ENCODE measurements around the gene CDAN1.

The CDAN1 gene

DNA sequence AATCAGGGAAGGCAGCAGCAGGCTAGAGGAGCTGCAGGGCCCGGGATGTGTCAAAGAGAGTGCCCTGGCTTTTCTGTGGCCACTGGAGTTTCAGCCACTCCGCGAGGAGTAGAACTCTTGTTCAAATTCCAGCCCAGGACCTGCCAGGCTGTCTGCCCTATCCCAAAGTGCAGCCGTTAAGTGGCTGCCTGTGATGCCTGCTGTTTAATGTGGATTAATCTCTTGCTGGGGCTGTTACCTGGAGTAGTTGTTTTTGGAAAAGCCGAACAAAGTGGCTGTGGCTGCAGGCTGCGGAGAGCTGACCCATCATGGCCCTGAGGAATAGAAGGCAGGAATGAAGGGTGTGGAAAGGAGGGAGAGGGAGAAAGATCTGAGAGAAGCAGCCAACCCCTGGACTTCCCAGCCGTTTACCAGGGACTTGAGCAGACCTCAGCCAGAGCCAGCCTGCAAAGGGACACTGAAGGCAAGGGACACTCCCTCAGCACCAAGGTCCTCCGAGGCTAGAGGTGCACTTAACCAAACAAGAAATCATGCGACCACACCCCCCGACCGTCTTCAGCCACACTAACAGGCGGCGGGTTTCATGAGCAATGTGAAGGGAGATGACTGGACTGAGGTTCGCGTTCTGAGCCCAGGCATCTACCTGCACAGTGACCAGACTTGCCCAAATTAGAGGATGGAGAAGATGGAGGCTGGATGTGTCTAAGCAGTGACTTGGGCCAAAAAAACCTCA lies 4.7 kb downstream of the CDAN1 start:
- no peak for DNase-seq

DNA sequence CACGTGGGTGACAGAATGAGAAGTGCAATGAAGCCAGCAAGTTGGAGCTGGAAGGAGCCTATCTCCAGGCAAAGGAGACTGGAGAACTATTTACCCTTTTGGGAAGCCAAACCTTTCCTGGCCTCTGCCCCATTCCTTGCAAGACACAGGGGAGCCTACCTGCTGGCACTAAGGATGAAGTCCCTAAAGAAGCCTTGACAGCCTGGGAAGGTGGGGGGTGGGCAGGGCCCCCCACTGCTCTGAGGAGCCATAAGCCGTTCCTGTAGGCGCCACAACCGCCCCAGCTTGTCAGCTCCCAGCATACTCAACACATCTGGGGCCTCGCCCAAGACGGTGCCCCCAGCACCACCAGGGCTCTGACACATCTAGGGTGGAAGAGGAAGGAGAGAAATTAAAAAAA lies 5.5 kb downstream of the CDAN1 start:
- no peak for DNase-seq

DNA sequence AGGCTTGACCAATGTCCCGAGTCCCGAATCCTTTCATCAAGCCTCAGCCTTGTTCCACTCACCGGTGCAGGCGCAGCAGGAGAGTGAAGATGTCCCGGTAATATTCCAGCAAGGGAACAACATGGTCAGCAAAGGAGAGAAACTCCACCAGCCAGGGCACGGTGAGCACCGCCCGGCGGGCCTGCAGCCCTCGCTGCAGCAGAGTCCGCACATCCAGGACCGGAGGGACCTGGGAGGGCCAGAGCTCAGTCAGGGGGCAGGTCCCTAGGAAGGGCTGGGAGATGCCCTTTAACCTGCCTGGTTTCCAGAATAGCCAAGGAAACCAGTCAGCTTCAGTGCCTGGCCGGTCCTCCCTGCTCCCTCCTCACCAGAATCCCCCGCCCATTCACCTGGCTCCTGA lies 6.4 kb downstream of the CDAN1 start:
- DNase-seq, result no peak

DNA sequence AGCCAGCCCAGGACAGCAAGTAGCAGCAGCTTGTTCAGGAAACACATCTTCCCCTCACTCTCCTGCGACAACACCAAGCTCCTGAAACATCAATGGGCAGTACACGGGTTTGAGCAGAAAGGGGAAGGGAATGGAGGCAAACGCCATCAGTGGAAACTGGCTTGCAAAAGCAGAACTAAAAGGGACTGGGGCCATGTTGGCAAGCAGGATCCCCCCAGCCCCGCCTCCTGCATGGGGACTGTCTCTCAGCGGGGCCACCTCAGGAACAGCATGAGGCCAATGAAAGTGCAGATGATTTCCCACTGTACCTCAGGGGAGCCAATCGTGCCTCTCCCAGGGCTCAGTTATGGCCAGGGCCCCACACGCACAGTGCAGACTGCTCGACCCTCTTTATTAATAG lies 6.8 kb downstream of the CDAN1 start:
- no peak for DNase-seq

DNA sequence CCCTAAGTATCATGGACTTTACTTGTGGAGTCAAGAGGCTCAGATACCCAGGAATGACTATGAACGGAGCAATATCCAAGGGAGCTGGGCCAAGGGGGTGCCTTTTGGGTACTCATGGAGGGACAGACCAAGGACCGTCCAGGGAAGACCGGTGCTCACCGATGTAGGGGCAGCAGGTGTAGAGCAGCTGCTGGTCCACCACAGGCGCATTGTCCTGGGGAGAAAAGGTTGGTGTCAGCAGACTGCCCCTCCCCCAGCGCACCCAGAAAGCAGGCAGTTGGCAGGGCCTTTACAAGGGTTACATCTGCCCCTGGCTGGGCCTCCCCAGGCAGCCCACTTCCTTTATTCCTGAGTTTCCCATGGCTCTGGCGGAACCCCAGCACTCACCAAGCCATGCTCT lies 7.5 kb downstream of the CDAN1 start:
- DNase-seq, result no peak

DNA sequence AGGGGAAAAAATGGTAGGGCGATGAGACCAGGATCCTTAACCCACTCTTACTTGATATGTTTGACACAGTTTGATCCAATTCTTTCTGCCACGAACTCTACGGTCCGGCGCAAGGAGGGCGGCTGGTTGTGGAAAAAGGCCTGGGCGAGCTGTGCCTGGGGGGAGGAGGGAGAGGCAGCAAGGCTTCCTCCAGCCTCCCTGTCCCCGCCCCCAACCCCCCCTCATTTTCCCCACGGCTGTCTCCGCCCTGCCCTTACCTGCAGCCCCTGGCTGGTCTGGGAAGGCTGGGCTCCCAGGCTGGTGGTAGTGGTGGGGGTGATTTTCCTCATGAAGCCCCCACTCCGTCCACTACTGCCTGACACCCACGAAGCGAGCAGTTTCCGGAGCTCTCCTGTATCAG lies 8.0 kb downstream of the CDAN1 start:
- DNase-seq, result no peak

DNA sequence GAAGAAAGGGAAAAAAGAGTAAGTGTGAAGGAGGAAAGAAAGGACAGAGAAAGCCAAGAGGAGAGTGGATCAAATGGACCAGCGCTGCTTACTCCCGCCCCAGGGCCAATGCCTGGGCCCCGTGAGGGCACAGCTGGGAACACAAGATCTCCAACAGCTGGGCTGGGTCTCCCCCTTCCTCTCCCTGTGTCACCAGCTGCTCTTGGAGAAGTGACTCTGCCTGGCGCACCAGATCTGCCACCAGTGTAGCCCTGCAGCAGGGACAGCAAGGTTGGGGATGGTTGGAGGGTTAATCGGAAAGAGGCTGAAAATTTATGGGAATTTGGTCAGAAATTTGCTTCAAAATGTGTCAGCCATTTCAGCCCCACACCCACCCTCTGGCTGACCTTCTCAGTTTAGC lies 8.4 kb downstream of the CDAN1 start:
- DNase-seq, result no peak

DNA sequence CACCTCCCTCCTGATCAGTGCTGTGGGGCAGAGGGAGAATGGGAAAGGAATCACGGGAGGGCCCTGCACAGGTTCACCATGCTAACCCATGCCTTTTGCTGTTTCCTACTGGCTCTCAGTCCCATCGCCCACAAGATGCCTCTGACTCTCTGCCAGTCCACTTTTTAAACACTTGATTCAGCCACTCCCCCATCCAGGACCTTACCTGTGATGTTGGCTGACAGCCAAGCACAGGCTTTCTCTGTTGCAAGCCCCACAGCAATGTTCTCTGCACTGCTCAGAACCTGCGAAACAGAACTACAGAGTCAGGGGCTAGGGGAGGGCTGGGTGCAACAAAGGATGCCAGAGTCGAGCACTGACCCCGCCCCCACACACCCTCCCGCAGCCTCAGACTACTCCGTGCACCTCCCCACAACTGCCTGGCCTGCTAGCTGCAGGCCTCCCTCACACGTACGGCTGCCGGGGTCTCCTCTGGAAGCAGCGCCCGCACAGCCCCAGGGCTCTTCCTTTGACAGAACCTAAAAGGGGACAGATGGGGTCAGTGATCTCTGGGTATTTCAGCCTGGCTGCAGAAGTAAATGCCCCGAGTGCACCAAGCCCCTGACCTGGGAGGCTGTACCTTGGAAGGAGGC lies 9.1 kb downstream of the CDAN1 start:
- DNase-seq, result no peak

DNA sequence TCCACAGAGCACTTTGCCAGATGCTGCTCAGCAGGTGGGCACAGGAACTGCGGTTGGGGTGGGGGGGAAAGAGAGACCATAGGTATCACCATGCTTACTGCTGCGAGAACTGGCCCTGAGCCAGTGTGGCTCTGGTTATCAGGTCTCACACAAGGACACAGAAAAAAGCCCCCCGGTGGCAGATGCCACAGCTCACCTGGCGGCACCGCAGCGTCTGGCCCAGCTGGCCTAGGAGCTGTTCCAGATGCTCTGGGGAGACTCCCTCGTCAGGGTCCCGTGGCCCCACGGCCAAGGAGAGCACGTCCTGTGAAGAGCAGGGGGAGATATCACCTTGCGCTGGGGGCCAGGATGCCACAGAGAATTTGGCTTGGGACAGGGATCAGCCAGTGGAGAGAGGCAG lies 10.8 kb downstream of the CDAN1 start:
- no peak for DNase-seq

DNA sequence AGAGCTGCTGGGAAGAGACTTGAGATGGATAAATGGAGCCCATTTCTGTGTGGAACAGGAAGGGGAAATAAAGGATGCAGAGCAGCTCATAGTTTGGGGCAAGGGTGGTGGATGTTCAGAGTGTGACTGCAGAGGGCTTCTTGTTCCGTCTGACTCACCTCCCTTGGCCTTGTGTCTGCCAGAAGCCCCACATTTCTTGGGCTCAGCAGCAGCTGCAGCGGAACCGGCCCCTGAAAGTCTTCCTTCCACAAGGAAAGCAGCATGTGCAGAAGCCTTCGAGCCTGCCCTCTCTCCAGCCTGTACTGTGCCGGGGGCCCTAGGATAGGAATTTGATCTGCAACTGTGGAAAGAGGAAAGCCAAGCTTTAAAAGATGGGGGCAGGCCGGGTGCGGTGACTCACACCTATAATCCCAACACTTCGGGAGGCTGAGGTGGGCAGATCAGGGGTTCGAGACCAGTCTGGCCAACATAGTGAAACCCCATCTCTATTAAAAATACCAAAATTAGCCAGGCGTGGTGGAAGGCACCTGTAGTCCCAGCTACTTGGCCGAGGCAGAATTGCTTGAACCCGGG lies 11.5 kb downstream of the CDAN1 start:
- DNase-seq, result no peak

DNA sequence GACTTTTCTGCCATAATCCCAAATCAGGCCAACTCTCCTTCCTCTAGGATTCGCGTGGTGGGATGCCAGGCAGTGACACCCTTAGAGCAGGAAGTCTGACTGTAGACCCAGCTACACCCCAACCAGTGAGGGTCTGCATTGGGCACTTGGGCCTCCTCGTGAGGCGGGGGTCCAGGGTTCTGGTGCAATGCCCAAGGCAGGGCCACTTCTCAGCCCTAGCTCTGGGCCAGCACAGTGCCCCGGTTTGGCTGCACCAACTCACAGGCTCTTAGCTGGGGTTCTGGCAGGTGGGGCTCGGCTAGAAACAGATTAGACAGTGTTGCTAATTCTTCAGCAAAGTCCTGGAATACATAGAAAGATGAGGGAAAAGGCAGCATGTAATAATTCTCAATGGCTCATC lies 12.7 kb downstream of the CDAN1 start:
- DNase-seq, result no peak

DNA sequence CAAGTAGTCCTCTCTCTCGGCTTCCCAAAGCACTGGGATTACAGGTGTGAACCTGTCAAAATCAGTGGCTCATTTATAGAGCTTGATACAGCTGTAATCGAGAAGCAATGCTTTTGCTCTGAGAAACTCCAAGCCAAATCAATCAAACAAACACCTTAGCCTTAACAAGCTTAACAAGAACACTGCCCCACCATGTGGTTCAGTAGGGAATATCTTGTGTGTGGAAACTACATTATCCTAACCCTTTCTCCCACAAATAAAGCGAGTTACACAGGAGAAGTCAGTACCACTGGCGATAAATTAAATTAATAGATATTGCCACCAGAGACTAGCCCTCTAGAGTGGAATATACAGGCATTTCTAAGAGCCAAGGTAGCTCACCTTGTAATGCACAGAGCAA lies 13.9 kb downstream of the CDAN1 start:
- DNase-seq, result no peak

DNA sequence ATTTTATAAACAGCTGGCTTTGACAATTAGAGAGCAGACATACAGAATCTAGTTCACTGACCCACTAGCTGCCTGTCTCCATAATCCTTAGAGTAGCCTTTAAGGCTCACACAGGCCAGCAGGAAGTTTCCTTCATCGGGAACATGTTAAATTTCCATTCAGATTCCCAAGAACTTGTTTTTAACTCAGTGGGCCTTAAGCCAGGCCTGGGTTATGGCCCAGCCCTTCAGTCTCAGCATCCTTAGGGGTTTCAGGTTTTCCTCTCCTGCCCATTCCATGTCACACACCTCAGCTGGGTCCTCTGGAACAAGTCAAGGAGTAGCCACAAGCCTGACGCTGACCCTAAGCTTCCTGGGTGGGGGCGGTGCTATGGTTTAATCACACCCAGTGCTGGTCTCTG lies 15.0 kb downstream of the CDAN1 start:
- no peak for DNase-seq

DNA sequence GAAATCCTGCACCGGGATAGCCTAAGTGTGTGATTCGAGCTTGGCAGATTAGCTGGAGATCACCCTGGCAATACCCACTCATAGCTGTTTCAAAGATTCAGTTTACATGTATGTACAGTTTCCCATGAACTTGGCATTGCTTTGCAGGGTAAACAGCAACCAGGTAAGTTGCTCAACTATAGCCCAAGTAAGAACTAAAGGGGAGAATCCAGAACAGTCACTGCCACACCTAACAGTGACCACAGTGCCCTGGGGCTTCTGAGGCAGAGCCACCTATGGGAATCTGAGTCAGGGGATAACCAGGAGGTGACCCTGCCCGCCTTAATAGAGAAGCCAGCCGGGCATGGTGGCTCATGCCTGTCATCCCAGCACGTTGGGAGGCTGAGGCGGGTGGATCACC lies 15.9 kb downstream of the CDAN1 start:
- no peak for DNase-seq

DNA sequence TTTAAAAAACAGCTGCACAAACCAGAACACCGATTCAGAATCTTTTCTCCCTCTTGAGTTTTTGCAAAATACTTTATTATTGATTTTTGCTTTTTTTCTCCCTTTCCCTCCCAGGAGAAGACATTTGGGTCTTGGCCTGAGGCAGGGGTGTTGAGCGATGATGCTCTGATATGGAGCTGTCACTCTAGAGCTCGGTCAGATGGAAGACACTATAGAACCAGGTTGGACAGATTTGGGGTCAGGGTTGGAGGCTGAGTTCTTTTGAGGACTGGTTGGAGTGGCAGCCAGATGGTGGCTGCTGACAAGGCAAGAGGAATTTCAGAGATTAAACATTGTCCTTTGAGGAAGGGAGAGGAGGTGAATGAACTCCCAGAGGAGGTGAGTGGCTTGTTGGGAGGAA lies 16.9 kb downstream of the CDAN1 start:
- DNase-seq, result no peak

DNA sequence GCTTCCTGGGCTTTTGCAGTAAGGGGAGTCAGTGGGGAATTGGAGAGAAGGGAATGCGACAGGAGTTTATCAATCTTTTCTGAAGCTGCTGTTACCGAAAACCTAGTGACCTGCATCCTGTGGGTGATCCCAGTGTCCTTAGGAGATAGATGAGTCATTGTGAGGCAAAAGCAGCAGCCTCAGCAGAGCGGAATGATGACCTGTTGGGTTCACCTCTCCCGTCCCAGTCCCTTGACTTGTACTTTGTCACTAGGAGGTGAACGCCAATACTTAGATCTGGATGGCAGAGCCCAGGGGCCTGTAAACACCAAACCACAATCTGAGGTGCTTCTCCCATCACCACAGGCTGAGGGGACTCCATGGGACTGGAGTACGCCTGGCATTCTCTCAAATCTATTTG lies 17.9 kb downstream of the CDAN1 start:
- DNase-seq, result no peak

DNA sequence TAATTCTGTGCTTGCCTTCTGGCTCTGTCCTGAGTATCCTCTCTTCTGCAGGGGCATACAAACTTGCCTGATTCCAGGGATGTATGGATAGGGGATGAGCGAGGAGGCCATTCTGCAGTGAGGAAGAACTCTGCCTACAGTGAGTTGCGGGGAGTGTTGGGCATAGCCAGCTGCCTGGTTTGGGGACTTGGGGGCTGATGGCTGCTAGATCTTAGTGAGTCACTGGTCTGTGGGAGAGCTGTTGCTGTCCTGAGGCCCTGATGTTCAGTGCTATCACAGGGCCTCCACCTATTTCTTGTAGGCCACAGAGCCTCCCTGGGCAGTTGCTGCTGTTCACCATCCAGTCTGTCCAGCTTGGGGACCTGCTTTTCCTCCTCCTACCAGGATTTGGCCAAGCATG lies 20.3 kb downstream of the CDAN1 start:
- DNase-seq, result no peak

DNA sequence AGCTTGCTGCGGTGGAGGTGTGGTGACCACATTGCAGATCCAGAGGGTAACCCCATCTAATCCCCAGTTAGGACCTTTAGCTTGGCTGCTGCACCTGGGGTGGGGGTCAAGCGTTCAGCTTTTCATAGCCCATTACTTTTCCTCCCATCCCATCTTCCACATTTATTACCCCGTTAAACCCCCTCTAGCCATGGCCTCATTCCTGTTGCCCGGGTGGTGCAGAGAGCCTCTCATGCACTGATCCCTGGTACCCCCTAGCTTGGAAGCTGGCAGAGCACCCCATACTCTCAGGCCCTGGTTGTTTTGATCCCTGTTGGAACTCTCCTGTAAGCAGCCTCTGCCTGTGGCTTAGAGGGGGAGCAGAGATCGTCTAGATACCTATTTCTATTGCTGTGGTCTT lies 20.8 kb downstream of the CDAN1 start:
- no peak for DNase-seq

DNA sequence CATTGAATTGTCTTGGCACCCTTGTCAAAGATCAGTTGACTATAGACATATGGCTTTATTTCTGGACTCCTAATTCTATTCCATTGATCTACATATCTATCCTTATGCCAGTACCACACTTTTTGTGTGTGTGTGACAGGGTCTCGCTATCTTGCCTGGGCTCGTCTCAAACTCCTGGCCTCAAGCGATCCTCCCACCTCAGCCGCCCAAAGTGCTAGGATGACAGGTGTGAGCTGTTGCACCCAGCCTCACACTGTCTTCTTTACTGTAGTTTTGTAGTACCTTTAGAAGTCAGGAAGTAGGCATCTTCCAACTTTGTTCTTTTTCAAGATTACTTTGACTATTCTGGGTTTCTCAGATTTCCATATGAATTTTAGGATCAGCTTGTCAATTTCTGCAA lies 24.3 kb downstream of the CDAN1 start:
- no peak for DNase-seq

DNA sequence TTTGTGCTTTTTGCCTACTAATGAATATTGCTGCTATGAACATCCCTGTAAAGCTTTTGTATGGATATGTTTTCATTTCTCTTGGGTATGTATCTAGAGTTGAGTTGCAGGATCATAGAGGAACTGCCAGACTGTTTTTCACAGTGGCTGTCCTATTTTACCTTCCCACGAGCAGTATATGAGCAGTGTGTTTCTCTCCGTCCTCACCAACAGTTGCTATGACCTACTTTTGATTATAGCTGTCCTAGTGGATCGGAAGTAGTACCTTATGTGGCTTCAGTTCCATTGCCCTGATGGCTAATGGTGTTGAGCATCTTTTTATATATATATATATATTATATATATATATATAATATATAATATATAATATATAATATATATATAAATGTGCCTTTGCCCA lies 25.2 kb downstream of the CDAN1 start:
- DNase-seq, result no peak

DNA sequence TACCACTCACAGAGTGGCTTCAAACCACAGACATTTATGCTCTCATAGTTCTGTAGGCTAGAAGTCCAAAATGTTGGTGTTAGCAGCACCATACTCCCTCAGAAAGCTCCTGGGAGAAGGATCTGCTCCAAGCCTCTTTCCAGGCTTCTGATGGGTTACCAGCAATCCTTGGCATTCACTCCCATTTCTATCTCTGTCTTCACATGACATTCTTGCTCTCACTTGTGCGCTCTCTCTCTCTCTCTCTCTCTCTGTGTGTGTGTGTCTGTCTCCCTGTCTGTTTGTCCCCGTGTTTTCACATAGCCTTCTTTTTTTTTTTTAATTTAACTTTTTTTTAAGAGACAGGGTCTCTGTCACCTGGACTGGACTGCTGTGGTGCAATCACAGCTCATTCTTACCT lies 26.3 kb downstream of the CDAN1 start:
- no peak for DNase-seq

DNA sequence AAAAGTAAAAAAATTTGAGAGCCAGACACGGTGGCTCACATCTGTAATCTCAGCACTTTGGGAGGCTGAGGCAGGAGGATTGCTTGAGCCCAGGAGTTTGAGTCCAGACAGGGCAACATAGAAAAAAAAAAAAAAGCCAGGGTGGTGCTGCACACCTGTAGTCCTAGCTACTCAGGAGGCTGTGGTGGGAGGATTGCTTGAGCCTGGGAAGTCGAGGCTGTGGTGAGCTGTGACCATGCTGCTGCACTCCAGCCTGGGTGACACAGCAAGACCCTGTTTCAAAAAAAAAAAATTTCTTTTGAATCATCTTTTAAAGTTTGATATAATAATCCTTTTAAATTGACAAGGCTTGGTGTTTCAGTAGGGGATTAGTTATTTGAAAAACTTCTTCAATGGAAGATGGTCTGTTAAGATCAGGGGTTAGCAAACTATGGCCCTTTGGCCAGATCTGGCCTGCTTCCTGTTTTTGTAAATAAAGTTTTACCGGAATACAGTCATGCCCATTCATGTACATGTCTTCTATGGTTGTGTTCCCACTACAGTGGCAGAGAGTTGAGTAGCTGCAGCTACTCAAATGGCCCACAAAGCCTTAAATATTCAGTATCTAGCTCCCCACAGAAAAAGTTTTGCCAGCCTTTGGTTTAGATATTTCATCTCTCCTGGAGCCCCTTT lies 28.9 kb downstream of the CDAN1 start:
- DNase-seq, result no peak

DNA sequence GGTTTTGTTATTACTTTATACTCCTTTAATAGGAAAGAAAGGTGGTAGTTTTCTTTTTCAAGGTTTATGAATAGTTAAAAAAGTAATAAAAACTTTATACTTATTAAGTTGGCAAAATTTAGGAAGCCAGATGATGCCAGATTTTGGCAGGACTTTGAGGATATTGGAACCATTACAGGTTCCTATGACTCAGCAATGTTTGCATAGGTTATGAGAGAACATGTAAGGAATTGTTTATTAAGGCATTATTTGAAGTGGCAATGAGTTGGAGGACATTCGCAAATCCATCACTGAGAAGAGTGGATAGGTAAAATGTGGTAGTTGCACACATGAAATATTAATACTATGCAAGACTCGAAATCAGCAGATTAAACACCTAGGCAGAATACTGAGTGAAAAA lies 29.9 kb downstream of the CDAN1 start:
- no peak for DNase-seq

DNA sequence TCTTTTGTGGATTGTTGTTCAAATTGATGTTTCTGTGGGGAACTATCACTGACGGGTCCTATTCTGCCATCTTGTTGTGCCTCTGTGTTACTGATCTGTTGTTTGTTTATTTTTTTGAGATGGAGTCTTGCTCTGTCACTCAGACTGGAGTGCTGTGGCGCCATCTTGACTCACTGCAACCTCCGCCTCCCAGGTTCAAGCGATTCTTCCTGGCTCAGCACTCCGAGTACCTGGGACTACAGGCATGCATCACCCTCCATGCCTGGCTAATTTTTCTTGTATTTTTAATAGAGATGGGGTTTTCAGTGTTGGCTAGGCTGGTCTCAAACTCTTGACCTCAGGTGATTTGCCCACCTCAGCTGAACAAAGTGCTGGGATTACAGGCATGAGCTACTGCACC lies 31.6 kb downstream of the CDAN1 start:
- no peak for DNase-seq

Data from stimulated activated naive CD4-positive, alpha-beta T cell (primary cell).